ENCODE measurements around the gene CEBPZ.

DNA sequence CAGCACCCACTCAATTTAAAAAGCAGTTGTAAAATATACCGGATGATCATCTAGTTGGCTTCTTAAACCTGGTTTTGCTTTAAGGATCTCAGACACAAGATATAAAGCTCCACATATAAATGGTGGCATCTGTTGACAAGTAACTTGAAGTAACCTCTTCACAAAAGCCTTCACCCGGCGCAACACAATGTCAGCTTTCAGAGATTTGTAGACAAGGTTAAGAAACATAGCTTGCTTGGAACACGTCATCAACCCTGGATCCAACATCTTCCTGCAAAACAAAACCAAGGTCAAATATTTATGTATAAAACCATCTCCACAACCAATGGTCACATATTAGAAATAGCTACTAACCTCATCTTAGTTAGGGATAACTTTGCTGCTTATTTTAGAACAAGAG, 8.3 kb downstream of the CEBPZ start:
- TF ChIP-seq EZH2 (IDR thresholded peaks at IDR 0.05; ENCODE audit: borderline replicate concordance, insufficient read depth, low read depth, low read length, poor library complexity, severe bottlenecking) = no peak
- TF ChIP-seq, protein P1, sequence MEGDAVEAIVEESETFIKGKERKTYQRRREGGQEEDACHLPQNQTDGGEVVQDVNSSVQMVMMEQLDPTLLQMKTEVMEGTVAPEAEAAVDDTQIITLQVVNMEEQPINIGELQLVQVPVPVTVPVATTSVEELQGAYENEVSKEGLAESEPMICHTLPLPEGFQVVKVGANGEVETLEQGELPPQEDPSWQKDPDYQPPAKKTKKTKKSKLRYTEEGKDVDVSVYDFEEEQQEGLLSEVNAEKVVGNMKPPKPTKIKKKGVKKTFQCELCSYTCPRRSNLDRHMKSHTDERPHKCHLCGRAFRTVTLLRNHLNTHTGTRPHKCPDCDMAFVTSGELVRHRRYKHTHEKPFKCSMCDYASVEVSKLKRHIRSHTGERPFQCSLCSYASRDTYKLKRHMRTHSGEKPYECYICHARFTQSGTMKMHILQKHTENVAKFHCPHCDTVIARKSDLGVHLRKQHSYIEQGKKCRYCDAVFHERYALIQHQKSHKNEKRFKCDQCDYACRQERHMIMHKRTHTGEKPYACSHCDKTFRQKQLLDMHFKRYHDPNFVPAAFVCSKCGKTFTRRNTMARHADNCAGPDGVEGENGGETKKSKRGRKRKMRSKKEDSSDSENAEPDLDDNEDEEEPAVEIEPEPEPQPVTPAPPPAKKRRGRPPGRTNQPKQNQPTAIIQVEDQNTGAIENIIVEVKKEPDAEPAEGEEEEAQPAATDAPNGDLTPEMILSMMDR (IDR thresholded peaks at IDR 0.05) = no peak
